IMR-90 (cell line): ENCODE measurements around the gene DZIP1. TPM values are rescaled to one million over a fixed set of nuclear protein-coding genes. Genes with fewer than 3 reads are reported as not detected.

Experiments used
- ATAC-seq: fragments of 200-7000 bp; cut with Tn5 transposase; 2 replicates; pipeline ENCODE4 v1.9.1; 2020; ENCODE audit warnings: low read depth, mild to moderate bottlenecking, moderate library complexity
- BruUV-seq: library from RNA; stranded (reverse); fragments of 400-500 nt; replicated peaks from 2 replicates; lab custom pipeline; 2021; lab: Mats Ljungman, UMichigan
- CTCF ChIA-PET: fragments of 300-600 bp; formaldehyde crosslinking; extraction: SDS; loops from one replicate; lab custom pipeline; 2021; ENCODE audit warnings: antibody characterized with exemption; lab: Yijun Ruan, JAX
- POLR2A ChIA-PET: fragments of 300-600 bp; sonication (Branson Sonifier 250); formaldehyde crosslinking; loops from one replicate; lab custom pipeline; 2022; ENCODE audit warnings: antibody characterized with exemption; ENCODE audit not compliant: unreplicated experiment; lab: Charles Lee
- DNase-seq: peaks from one replicate; pipeline ENCODE4 v3.0.0; 2013
- H2AFZ ChIP-seq: replicated peaks from 2 replicates; pipeline ENCODE3; 2013; ENCODE audit warnings: low read length, mild to moderate bottlenecking; ENCODE audit not compliant: poor library complexity
- H2AK5ac ChIP-seq: 2 replicates; pipeline ENCODE4 v1.6.1; 2013; ENCODE audit warnings: low read depth, low read length, inconsistent platforms
- H2AK9ac ChIP-seq: replicated peaks from 2 replicates; pipeline ENCODE3; 2013; ENCODE audit warnings: mild to moderate bottlenecking, low read depth, low read length, moderate library complexity; ENCODE audit not compliant: poor library complexity
- H2BK120ac ChIP-seq: 2 replicates; pipeline ENCODE4 v1.6.1; 2013; ENCODE audit warnings: low read depth, low read length, inconsistent platforms
- H2BK15ac ChIP-seq: 3 replicates; pipeline ENCODE4 v1.6.1; 2013; ENCODE audit warnings: low read depth, low read length, inconsistent platforms
- H2BK20ac ChIP-seq: 2 replicates; pipeline ENCODE4 v1.6.1; 2013; ENCODE audit warnings: low read depth, mild to moderate bottlenecking, inconsistent platforms, low read length, moderate library complexity
- H2BK5ac ChIP-seq: 2 replicates; pipeline ENCODE4 v1.6.1; 2013; ENCODE audit warnings: mild to moderate bottlenecking, low read depth, low read length, inconsistent platforms; ENCODE audit not compliant: poor library complexity, severe bottlenecking
- H3K14ac ChIP-seq: replicated peaks from 2 replicates; pipeline ENCODE4 v1.6.1; 2013; ENCODE audit warnings: low read depth, low read length, inconsistent platforms
- H3K18ac ChIP-seq: 2 replicates; pipeline ENCODE4 v1.6.1; 2013; ENCODE audit warnings: low read depth, low read length, control low read depth
- H3K23ac ChIP-seq: 2 replicates; pipeline ENCODE4 v1.6.1; 2013; ENCODE audit warnings: low read depth, low read length, inconsistent platforms
- H3K27ac ChIP-seq: 2 replicates; pipeline ENCODE4 v1.5.1; 2013; ENCODE audit warnings: mild to moderate bottlenecking, control low read depth, low read length; ENCODE audit not compliant: insufficient read depth
- H3K27me3 ChIP-seq: 2 replicates; pipeline ENCODE4 v1.6.1; 2013; ENCODE audit warnings: low read length; ENCODE audit not compliant: control insufficient read depth, insufficient read depth
- H3K36me3 ChIP-seq: 2 replicates; pipeline ENCODE4 v1.6.1; 2013; ENCODE audit warnings: low read length, mixed read lengths; ENCODE audit not compliant: control insufficient read depth, insufficient read depth
- H3K4ac ChIP-seq: 2 replicates; pipeline ENCODE4 v1.6.1; 2013; ENCODE audit warnings: low read depth, low read length, inconsistent platforms
- H3K4me1 ChIP-seq: 2 replicates; pipeline ENCODE4 v1.6.1; 2013; ENCODE audit warnings: low read length, mixed read lengths; ENCODE audit not compliant: control insufficient read depth, insufficient read depth
- H3K4me2 ChIP-seq: 2 replicates; pipeline ENCODE4 v1.6.1; 2013; ENCODE audit warnings: low read depth, mild to moderate bottlenecking, control low read depth, low read length, moderate library complexity
- H3K4me3 ChIP-seq: 2 replicates; pipeline ENCODE4 v1.5.1; 2013; ENCODE audit warnings: low read depth, mild to moderate bottlenecking, control low read depth, low read length, moderate library complexity; ENCODE audit not compliant: insufficient read depth
- H3K56ac ChIP-seq: 2 replicates; pipeline ENCODE4 v1.6.1; 2013; ENCODE audit warnings: low read length, inconsistent platforms; ENCODE audit not compliant: insufficient read depth; ENCODE audit errors: extremely low read depth
- H3K79me1 ChIP-seq, 2 experiments: 2 replicates each; pipeline ENCODE4 v1.6.1; 2013; ENCODE audit warnings: low read length in 2 of 2, inconsistent platforms in 1 of 2, low read depth in 1 of 2
- H3K9ac ChIP-seq: 2 replicates; pipeline ENCODE4 v1.6.1; 2013; ENCODE audit warnings: low read depth, low read length, control low read depth
- H3K9me1 ChIP-seq: 2 replicates; pipeline ENCODE4 v1.6.1; 2013; ENCODE audit warnings: low read length, inconsistent platforms; ENCODE audit not compliant: insufficient read depth
- H3K9me3 ChIP-seq: 2 replicates; pipeline ENCODE4 v1.6.1; 2013; ENCODE audit warnings: low read length; ENCODE audit not compliant: control insufficient read depth, insufficient read depth
- H4K20me1 ChIP-seq: 2 replicates; pipeline ENCODE4 v1.6.1; 2013; ENCODE audit warnings: low read length, inconsistent platforms; ENCODE audit not compliant: insufficient read depth
- H4K5ac ChIP-seq: 2 replicates; pipeline ENCODE4 v1.6.1; 2013; ENCODE audit warnings: mild to moderate bottlenecking, low read depth, low read length, control low read depth
- H4K8ac ChIP-seq, 2 experiments: 2 replicates each; pipeline ENCODE4 v1.6.1; 2013; ENCODE audit warnings: low read depth in 2 of 2, low read length in 2 of 2, control low read depth in 1 of 2, inconsistent platforms in 1 of 2
- H4K91ac ChIP-seq: 2 replicates; pipeline ENCODE4 v1.6.1; 2013; ENCODE audit warnings: low read depth, low read length, inconsistent platforms; ENCODE audit not compliant: insufficient read depth
- CEBPB ChIP-seq: IDR thresholded peaks from 2 replicates; pipeline ENCODE4 v1.6.1; 2012; ENCODE audit warnings: low read depth, low read length, improper control_type of control experiment
- MXI1 ChIP-seq: IDR thresholded peaks from 2 replicates; pipeline ENCODE4 v1.6.1; 2012; ENCODE audit warnings: low read depth, mild to moderate bottlenecking, low read length, moderate library complexity, borderline replicate concordance
- RCOR1 ChIP-seq: IDR thresholded peaks from 2 replicates; pipeline ENCODE4 v1.6.1; 2012; ENCODE audit warnings: mild to moderate bottlenecking, low read length, improper control_type of control experiment; ENCODE audit not compliant: insufficient replicate concordance
- SMC3 ChIP-seq: fragments of 150-350 bp; IDR thresholded peaks from 2 replicates; pipeline ENCODE4 v1.6.1; 2016; ENCODE audit warnings: low read depth, mild to moderate bottlenecking, antibody characterized with exemption, low read length, moderate library complexity
- WGBS, 2 experiments: methylation state at CpG; one replicate each; pipeline versions ENCODE4 v1.1.5 to v1.1.7; 2013; ENCODE audit warnings: missing lambda C conversion rate in 2 of 2; ENCODE audit not compliant: insufficient read length in 1 of 2; ENCODE audit errors: extremely low coverage in 2 of 2; 5-methylcytosine and 5-hydroxymethylcytosine counted together
- dilution Hi-C: fragments of 300-500 bp; cut with HindIII; formaldehyde crosslinking; loops from one replicate; pipeline ENCODE4 v1.14.3; 2018; ENCODE audit warnings: low sequenced_read_pairs; ENCODE audit not compliant: unreplicated experiment
- in situ Hi-C: fragments of 300-500 bp; cut with MboI; formaldehyde crosslinking; loops from 3 replicates; pipeline ENCODE4 v1.14.3; 2019; ENCODE audit warnings: low sequenced_read_pairs, inconsistent platforms, mixed read lengths
- intact Hi-C: fragments of 100-400 bp; cut with micrococcal nuclease; formaldehyde crosslinking; loops from 2 replicates; pipeline ENCODE4 v1.10.0; 2022
- polyA plus RNA-seq, 3 experiments: library from polyadenylated mRNA; depleted of rRNA; stranded (reverse); fragments of >200 nt; gene quantifications; 2 replicates each; pipeline ENCODE4 v1.2.3, GENCODE V29; 2012; ENCODE audit warnings: low replicate concordance in 1 of 3
- total RNA-seq: library from RNA; depleted of rRNA; stranded (reverse); fragments of >200 nt; gene quantifications from 2 replicates; pipeline ENCODE4 v1.2.3, GENCODE V29; 2012; rRNA removed
- TF ChIP-seq, protein P1 (sequence below): conservative IDR thresholded peaks from 2 replicates; pipeline ENCODE4 v1.5.1; 2012; ENCODE audit warnings: mild to moderate bottlenecking, low read depth, low read length, improper control_type of control experiment

DZIP1 gene
- total and polyA plus RNA-seq, 2 of the 4 experiments (the other 2 are of a cell fraction): 12.2 to 15.9 TPM

- Histone ChIP-seq H3K36me3 (no peaks in the 10 kb centered on the region), H3K27me3 (peaks cover 5% of the 10 kb centered on the region), H3K4me2 (no peak overlapping the region; the same call in 1 of the 2 replicates), H3K27ac (no peak overlapping the region), H3K18ac (no peak overlapping the region), H3K79me1 (no peaks in the 10 kb centered on the region), H2AK9ac (no peak overlapping the region), H3K9me1 (no peaks in the 10 kb centered on the region), H4K5ac (no peak overlapping the region), H2BK20ac (no peak overlapping the region), H3K4ac (no peak overlapping the region), H2AFZ (no peak overlapping the region), H2BK15ac (no peak overlapping the region), H2AK5ac (no peak overlapping the region), H4K20me1 (no peaks in the 10 kb centered on the region), H3K4me3 (no peak overlapping the region), H4K8ac (no peak overlapping the region), H2BK5ac (no peak overlapping the region), H3K4me1 (peaks cover 2% of the 10 kb centered on the region; the same call in 1 of the 2 replicates), H4K91ac (no peak overlapping the region), H3K9ac (no peak overlapping the region), H3K9me3 (no peaks in the 10 kb centered on the region), H3K23ac (no peak overlapping the region), H3K14ac (no peak overlapping the region), H3K56ac (no peak overlapping the region), H2BK120ac (no peak overlapping the region)
- DNase-seq (peak; percentile 5), ATAC-seq (no peak)
- TF ChIP-seq, protein P1, sequence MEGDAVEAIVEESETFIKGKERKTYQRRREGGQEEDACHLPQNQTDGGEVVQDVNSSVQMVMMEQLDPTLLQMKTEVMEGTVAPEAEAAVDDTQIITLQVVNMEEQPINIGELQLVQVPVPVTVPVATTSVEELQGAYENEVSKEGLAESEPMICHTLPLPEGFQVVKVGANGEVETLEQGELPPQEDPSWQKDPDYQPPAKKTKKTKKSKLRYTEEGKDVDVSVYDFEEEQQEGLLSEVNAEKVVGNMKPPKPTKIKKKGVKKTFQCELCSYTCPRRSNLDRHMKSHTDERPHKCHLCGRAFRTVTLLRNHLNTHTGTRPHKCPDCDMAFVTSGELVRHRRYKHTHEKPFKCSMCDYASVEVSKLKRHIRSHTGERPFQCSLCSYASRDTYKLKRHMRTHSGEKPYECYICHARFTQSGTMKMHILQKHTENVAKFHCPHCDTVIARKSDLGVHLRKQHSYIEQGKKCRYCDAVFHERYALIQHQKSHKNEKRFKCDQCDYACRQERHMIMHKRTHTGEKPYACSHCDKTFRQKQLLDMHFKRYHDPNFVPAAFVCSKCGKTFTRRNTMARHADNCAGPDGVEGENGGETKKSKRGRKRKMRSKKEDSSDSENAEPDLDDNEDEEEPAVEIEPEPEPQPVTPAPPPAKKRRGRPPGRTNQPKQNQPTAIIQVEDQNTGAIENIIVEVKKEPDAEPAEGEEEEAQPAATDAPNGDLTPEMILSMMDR: no peak
- TF ChIP-seq MXI1: no peak
- peak; percentile 21; the same call in 1 of the 2 replicates for TF ChIP-seq CEBPB
- no peak for TF ChIP-seq RCOR1
- no peak for TF ChIP-seq SMC3
- dilution Hi-C loops: no loop called here
- in situ Hi-C loops: no loop called here
- CTCF ChIA-PET: no interaction called here
- intact Hi-C loops: no loop called here
- POLR2A ChIA-PET: no interaction called here
- WGBS, 2 experiments: 0% methylated on average over 2 of the region's 5 CpGs; no CpG with 5 or more reads in 1 of the 2 experiments
- BruUV-seq: no TSS peak
These were observed 114.3 kb downstream of the DZIP1 start for GRCh38 chr13:95530178-95530577.

Other genes starting within 250 kb of the DZIP1 start
- gene CLDN10, start 92.0 kb downstream of the DZIP1 start, total RNA-seq: not detected in 2 replicates
- gene CLDN10, start 92.0 kb downstream of the DZIP1 start, polyA plus RNA-seq (2012; rRNA removed): not detected in 2 replicates
- gene DNAJC3, start 32.4 kb upstream of the DZIP1 start, total RNA-seq: 28.5 and 51.4 TPM in 2 replicates
- gene DNAJC3, start 32.4 kb upstream of the DZIP1 start, polyA plus RNA-seq (2012; rRNA removed): 8.7 and 10.7 TPM in 2 replicates